K562 (cell line): ENCODE results near the gene PMM1. TPM values are rescaled to one million over a fixed set of nuclear protein-coding genes. Genes with fewer than 3 reads are reported as not detected.
A peak's percentile ranks its signal among the peaks of the same experiment; 100 is the strongest.

Source experiments
- CBFA2T2 ChIP-seq: fragments of 450-650 bp; conservative IDR thresholded peaks from 2 replicates; pipeline ENCODE4 v1.6.1; 2017; ENCODE audit warnings: mild to moderate bottlenecking
- CTBP1 ChIP-seq: fragments of 450-650 bp; IDR thresholded peaks from 2 replicates; pipeline ENCODE4 v1.6.1; 2016; ENCODE audit warnings: borderline replicate concordance
- DEAF1 ChIP-seq: fragments of 450-650 bp; formaldehyde crosslinking; IDR thresholded peaks from 2 replicates; pipeline ENCODE4 v1.4.0; 2020; ENCODE audit warnings: mild to moderate bottlenecking, moderate library complexity
- ESRRB ChIP-seq: fragments of 250-450 bp; sonication (Bioruptor Pico); IDR thresholded peaks from 2 replicates; pipeline ENCODE4 v1.5.0; 2020; ENCODE audit warnings: mild to moderate bottlenecking, moderate library complexity, borderline replicate concordance
- FOXK2 ChIP-seq, 2 experiments: fragments of 450-650 bp; IDR thresholded peaks in 1 of 2; conservative IDR thresholded peaks in 1 of 2; 2 replicates each; pipeline ENCODE4 v1.6.1; 2016; ENCODE audit warnings: low read depth in 2 of 2, mild to moderate bottlenecking in 1 of 2
- MCM5 ChIP-seq: fragments of 450-650 bp; IDR thresholded peaks from 2 replicates; pipeline ENCODE4 v1.6.1; 2016; ENCODE audit warnings: low read depth
- MNT ChIP-seq, 2 experiments: fragments of 450-650 bp; conservative IDR thresholded peaks; 2 replicates each; pipeline ENCODE4 v1.6.1; 2017; ENCODE audit warnings: mild to moderate bottlenecking in 2 of 2, moderate library complexity in 2 of 2
- NFE2 ChIP-seq: IDR thresholded peaks from 2 replicates; pipeline ENCODE4 v1.6.1; 2014; ENCODE audit warnings: antibody characterized with exemption, low read depth
- PHF8 ChIP-seq: fragments of 200-600 bp; sonication (generic); IDR thresholded peaks from 2 replicates; pipeline ENCODE4 v1.6.1; 2012; ENCODE audit warnings: mixed run types, mild to moderate bottlenecking, inconsistent platforms, low read length, moderate library complexity, borderline replicate concordance
- POLR2AphosphoS5 ChIP-seq: IDR thresholded peaks from 2 replicates; pipeline ENCODE4 v1.6.1; 2011; ENCODE audit warnings: mild to moderate bottlenecking, low read depth, low read length, moderate library complexity; ENCODE audit not compliant: control insufficient read depth, insufficient read depth
- PYGO2 ChIP-seq: fragments of 450-650 bp; IDR thresholded peaks from 2 replicates; pipeline ENCODE4 v1.6.1; 2016; ENCODE audit warnings: mild to moderate bottlenecking, missing genetic modification characterization, moderate library complexity, missing compliant biosample characterization
- REST ChIP-seq, 2 experiments: fragments of 450-650 bp; formaldehyde crosslinking in 1 of 2; IDR thresholded peaks; 2 replicates each; pipeline versions ENCODE4 v1.4.0 to v1.6.1; 2014 to 2020; ENCODE audit warnings: mild to moderate bottlenecking in 2 of 2, borderline replicate concordance in 1 of 2, low read depth in 1 of 2
- SMARCB1 ChIP-seq: IDR thresholded peaks from 2 replicates; pipeline ENCODE4 v1.6.1; 2011; ENCODE audit warnings: improper control_type of control experiment, low read depth; ENCODE audit not compliant: insufficient read length
- SMARCC2 ChIP-seq: fragments of 450-650 bp; IDR thresholded peaks from 2 replicates; pipeline ENCODE4 v1.6.1; 2017; ENCODE audit warnings: antibody characterized with exemption, moderate library complexity, mild to moderate bottlenecking, low read depth
- TARDBP ChIP-seq: fragments of 450-650 bp; IDR thresholded peaks from 2 replicates; pipeline ENCODE4 v1.6.1; 2016
- ZNF175 ChIP-seq: fragments of 200-800 bp; sonication (Bioruptor generic); IDR thresholded peaks from 2 replicates; pipeline ENCODE4 v1.6.1; 2016; ENCODE audit warnings: low read depth, mild to moderate bottlenecking, missing genetic modification characterization, missing compliant biosample characterization
- ZNF316 ChIP-seq: fragments of 450-650 bp; IDR thresholded peaks from 2 replicates; pipeline ENCODE4 v1.6.1; 2016
- ZNF77 ChIP-seq: fragments of 250-450 bp; sonication (Bioruptor Pico); IDR thresholded peaks from 2 replicates; pipeline ENCODE4 v1.5.0; 2020
- polyA plus RNA-seq, 8 experiments: library from polyadenylated mRNA; depleted of rRNA in 4 of 8; stranded (reverse) in 5 of 8; unstranded in 3 of 8; fragments of >200 nt; fragmentation: Nextera tagmentation in 2 of 8; fragmentation: Illumina TruSeq in 1 of 8; extraction: Ambion mirVana in 2 of 8; extraction: Trizol in 1 of 8; gene quantifications; 2 replicates each; pipeline versions ENCODE4 v1.2.1 to v1.2.3, GENCODE V29; 2011 to 2014; ENCODE audit warnings: inconsistent platforms in 1 of 8, missing spikeins in 1 of 8
- total RNA-seq, 7 experiments: library from RNA; depleted of rRNA in 6 of 7; stranded (reverse); fragments of >200 nt in 6 of 7; fragmentation: Illumina TruSeq in 2 of 7; extraction: Trizol in 2 of 7; gene quantifications; 2 replicates each; pipeline versions ENCODE4 v1.2.1 to v1.2.3, GENCODE V29; 2011 to 2021; ENCODE audit warnings: low replicate concordance in 1 of 7

PMM1 gene
- total and polyA plus RNA-seq, 9 of the 15 experiments (the other 6 are each of a cell fraction or from before 2014, with no cell fraction given) = 10.2 to 31.7 (median 20.3) TPM

- TF ChIP-seq REST (IDR thresholded peaks at IDR 0.05; ENCODE audit: borderline replicate concordance) = no peak
- TF ChIP-seq REST (CRISPR knock-in tag; IDR thresholded peaks at IDR 0.05; ENCODE audit: low read depth) = no peak
- peak; percentile 94 for TF ChIP-seq NFE2
- TF ChIP-seq SMARCC2 = peak; percentile 84
- no peak for TF ChIP-seq ZNF77 (CRISPR knock-in tag)
- TF ChIP-seq DEAF1 (CRISPR knock-in tag) = no peak
- no peak for TF ChIP-seq ZNF175 (CRISPR knock-in tag)
- peak; percentile 28; the same call in 1 of the 2 replicates for TF ChIP-seq POLR2AphosphoS5
- TF ChIP-seq FOXK2 (conservative IDR thresholded peaks at IDR 0.05 in 1 of 2, IDR thresholded peaks at IDR 0.05 in 1 of 2; ENCODE audit: low read depth in 2 of 2) = peak; percentile 73 to 74
- TF ChIP-seq MCM5 = no peak
- TF ChIP-seq PYGO2 (tag) = no peak
- TF ChIP-seq PHF8 = no peak
- no peak for TF ChIP-seq ESRRB (CRISPR knock-in tag)
- no peak for TF ChIP-seq SMARCB1
- TF ChIP-seq TARDBP = no peak
- peak; percentile 58 for TF ChIP-seq CBFA2T2
- TF ChIP-seq ZNF316 = peak; percentile 96
- peak; percentile 66 for TF ChIP-seq CTBP1
- TF ChIP-seq MNT (conservative IDR thresholded peaks at IDR 0.05) = peak; percentile 30 to 70; a peak in 2 of 4 replicates
Measured at GRCh38 chr22:41565403-41566054, 24.1 kb downstream of the PMM1 start (continued).
